ENCODE data around the gene MTMR12. TPM values are rescaled to one million over a fixed set of nuclear protein-coding genes. Genes with fewer than 3 reads are reported as not detected.

Gene MTMR12
- total and polyA plus RNA-seq, 2 of the 8 experiments (the other 6 are each of a cell fraction or from before 2014, with no cell fraction given) = 19.1 to 59.3 TPM

DNA sequence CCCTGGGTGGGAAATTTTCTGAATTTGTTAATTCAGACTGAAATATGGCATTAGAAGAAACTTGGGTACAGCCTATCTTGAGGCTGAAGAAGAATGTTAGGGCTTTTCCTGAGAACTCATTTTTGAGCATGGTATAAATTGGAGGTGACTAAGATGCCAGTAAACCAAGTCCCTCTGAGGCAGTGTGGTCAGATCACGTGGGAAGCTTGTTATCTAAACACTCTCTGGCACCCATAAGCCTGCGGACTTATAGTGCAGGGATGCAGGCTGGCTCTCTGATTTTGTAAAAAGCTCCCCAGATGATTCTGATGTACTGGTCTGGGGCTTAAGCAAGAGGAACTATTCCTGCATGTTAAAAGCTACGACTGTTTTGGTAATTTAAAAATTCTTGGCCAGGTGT lies 34.3 kb downstream of the MTMR12 start:
- Histone ChIP-seq H2BK12ac (ENCODE audit: low read depth, low read length) (no peak overlapping the region), H4K91ac (replicated peaks; ENCODE audit: insufficient read length, low read length) (no peak overlapping the region), H3K56ac (replicated peaks; ENCODE audit: insufficient read length, low read depth, low read length) (no peak overlapping the region), H2AFZ (ENCODE audit: low read length) (no peak overlapping the region), H3K27me3 (replicated peaks in 1 of 4; ENCODE audit: control insufficient read depth in 3 of 4, extremely low read depth in 1 of 4, insufficient read depth in 3 of 4, low read length in 3 of 4) (no peaks in the 10 kb centered on the region), H2BK15ac (ENCODE audit: low read length) (0 out of 2 replicates have a peak overlapping the region, but pooled peaks have one; percentile 10), H3K79me1 (ENCODE audit: low read depth, low read length) (peaks cover 6% of the 10 kb centered on the region), H3K4me2 (ENCODE audit: insufficient read depth in 1 of 2, low read depth in 2 of 2, low read length in 2 of 2) (no peak overlapping the region), H2BK5ac (ENCODE audit: low read depth, low read length) (no peak overlapping the region; the same call in 1 of the 2 replicates), H3K4me1 (replicated peaks in 1 of 4; ENCODE audit: control insufficient read depth in 3 of 4, insufficient read depth in 4 of 4, low read length in 3 of 4) (peaks cover 9 to 35% (median 17%) of the 10 kb centered on the region in 4 experiments), H4K5ac (ENCODE audit: insufficient read length, low read depth, low read length) (no peak overlapping the region), H3K23me2 (ENCODE audit: low read depth, low read length) (no peaks in the 10 kb centered on the region), H2BK120ac (replicated peaks; ENCODE audit: low read depth, low read length) (peak overlapping the region; percentile 47), H3K18ac (ENCODE audit: extremely low read depth, low read length) (0 out of 2 replicates have a peak overlapping the region, but pooled peaks have one; percentile 20), H3K9me3 (ENCODE audit: insufficient read depth in 2 of 2, low read depth in 1 of 2, low read length in 1 of 2) (no peaks in the 10 kb centered on the region), H3K23ac (ENCODE audit: insufficient read length) (no peak overlapping the region), H4K20me1 (replicated peaks in 1 of 2; ENCODE audit: control insufficient read depth in 1 of 2, insufficient read depth in 2 of 2, low read length in 2 of 2) (no peaks in the 10 kb centered on the region), H3K4ac (replicated peaks; ENCODE audit: insufficient read length, low read depth, low read length) (no peak overlapping the region), H2AK5ac (ENCODE audit: low read depth, low read length) (no peak overlapping the region), H2BK20ac (ENCODE audit: low read length) (no peak overlapping the region), H4K8ac (ENCODE audit: extremely low read depth, insufficient read depth, low read length) (no peak overlapping the region), H3K36me3 (ENCODE audit: control insufficient read depth in 2 of 4, insufficient read depth in 4 of 4, low read length in 3 of 4) (peaks cover 0 to 16% (median 9%) of the 10 kb centered on the region in 4 experiments; a peak in 4 of 8 replicates), H3K27ac (ENCODE audit: low read depth, low read length) (no peak overlapping the region), H3K14ac (ENCODE audit: insufficient read length) (no peak overlapping the region), H3K79me2 (ENCODE audit: control insufficient read depth in 1 of 2, insufficient read depth in 2 of 2, low read length in 2 of 2) (peaks cover 0 to 67% of the 10 kb centered on the region in 2 experiments; a peak in 3 of 4 replicates), H3K4me3 (ENCODE audit: extremely low read depth in 1 of 4, insufficient read depth in 2 of 4, low read depth in 3 of 4, low read length in 4 of 4) (no peak overlapping the region), H3K9ac (replicated peaks in 1 of 4; ENCODE audit: extremely low read depth in 1 of 4, low read depth in 3 of 4, low read length in 3 of 4) (no peak overlapping the region)
- CTCF ChIA-PET (ENCODE audit: partially characterized antibody) = no interaction called here
- FAIRE-seq (no peak), DNase-seq (ENCODE audit: low read depth in 1 of 2, low spot score in 2 of 2) (no peak)
- POLR2A ChIA-PET (ENCODE audit: partially characterized antibody) = interaction anchor here (1.1 to 1.7 kb wide), 3 partner anchors 19 to 35 kb away, joined by 3 to 4 read pairs (median 3); partner anchors contain the start of gene MTMR12
- 80% methylated on average over 3 of the region's 3 CpGs; no CpG with 5 or more reads in 1 of the 2 experiments for whole genome bisulfite sequencing, 2 experiments (ENCODE audit: extremely low coverage in 1 of 2, insufficient coverage in 1 of 2, insufficient read length in 1 of 2, insufficient replicate concordance in 2 of 2, low coverage in 1 of 2, low lambda C conversion rate in 2 of 2, missing lambda C conversion rate in 1 of 2)
- no peak for TF ChIP-seq RBBP5 (IDR thresholded peaks at IDR 0.05; ENCODE audit: borderline replicate concordance, low read depth, low read length)
- TF ChIP-seq SIRT6 (IDR thresholded peaks at IDR 0.05; ENCODE audit: low read length) = no peak
- no peak for TF ChIP-seq CREB1 (IDR thresholded peaks at IDR 0.05)
- TF ChIP-seq TBP (IDR thresholded peaks at IDR 0.05; ENCODE audit: low read depth, low read length) = no peak
- no peak for TF ChIP-seq CHD2 (IDR thresholded peaks at IDR 0.05; ENCODE audit: low read length)
- no peak for TF ChIP-seq RXRA (IDR thresholded peaks at IDR 0.05; ENCODE audit: insufficient read depth, low read depth, low read length)
- TF ChIP-seq POLR2A (IDR thresholded peaks at IDR 0.05; ENCODE audit: control extremely low read depth in 1 of 2, low read depth in 2 of 2, low read length in 2 of 2) = no peak
- no peak for TF ChIP-seq POLR2AphosphoS5 (IDR thresholded peaks at IDR 0.05; ENCODE audit: low read depth, low read length)
- no peak for TF ChIP-seq GTF2F1 (IDR thresholded peaks at IDR 0.05; ENCODE audit: borderline replicate concordance, low read depth, low read length)
- no peak for TF ChIP-seq ATF2 (IDR thresholded peaks at IDR 0.05; ENCODE audit: low read length)
- no peak for TF ChIP-seq YY1 (IDR thresholded peaks at IDR 0.05; ENCODE audit: low read depth, low read length)

All from H1 (cell line).